Ramos (cell line): ENCODE data around the gene CORO2A.
"Not testable (repeated sequence)": the region's sequence is repeated elsewhere in the genome, so short reads cannot be mapped to it uniquely, and the experiment has no call there.

ENCODE experiments used
- in situ Hi-C: fragments of 300-500 bp; cut with MboI; formaldehyde crosslinking; loops from one replicate; pipeline ENCODE4 v1.14.3; 2022; ENCODE audit warnings: low sequenced_read_pairs; ENCODE audit not compliant: unreplicated experiment

The CORO2A gene

DNA sequence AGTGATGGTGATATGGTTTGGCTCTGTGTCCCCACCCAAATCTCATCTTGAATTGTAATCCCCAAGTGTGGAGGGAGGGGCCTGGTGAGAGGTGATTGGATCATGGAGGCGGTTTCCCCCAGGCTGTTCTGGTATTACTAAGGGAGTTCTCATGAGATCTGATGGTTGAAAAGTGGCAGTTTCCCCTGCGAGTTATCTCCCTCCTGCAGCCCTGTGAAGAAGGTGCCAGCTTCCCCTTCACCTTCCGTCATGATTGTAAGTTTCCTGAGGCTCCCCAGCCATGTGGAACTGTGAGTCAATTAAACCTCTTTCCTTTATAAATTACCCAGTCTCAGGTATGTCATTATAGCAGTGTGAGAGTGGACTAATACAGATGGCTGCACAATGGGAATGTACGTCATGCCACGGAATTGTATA lies 17.9 kb downstream of the CORO2A start:
- in situ Hi-C loops: not testable (repeated sequence)

DNA sequence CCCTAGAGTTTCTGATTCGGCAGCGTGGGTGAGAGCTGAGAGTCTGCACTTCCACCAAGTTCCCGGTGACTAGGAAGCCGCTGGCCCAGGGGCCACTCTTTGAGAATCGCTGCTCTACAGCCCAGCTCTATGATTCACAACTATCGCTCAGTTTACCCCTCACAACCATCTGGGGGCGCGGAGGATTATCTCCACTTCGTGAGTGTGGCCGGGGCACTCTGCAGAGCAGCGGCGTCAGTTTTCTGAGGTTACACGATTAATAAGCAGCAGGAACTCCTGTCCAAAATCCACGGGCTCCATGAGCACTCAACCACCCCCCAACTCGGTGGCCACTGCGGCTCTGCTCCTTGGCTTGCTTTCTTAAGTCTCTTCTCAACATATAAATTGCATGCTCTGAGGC lies 19.3 kb downstream of the CORO2A start:
- in situ Hi-C loops: no loop called here

DNA sequence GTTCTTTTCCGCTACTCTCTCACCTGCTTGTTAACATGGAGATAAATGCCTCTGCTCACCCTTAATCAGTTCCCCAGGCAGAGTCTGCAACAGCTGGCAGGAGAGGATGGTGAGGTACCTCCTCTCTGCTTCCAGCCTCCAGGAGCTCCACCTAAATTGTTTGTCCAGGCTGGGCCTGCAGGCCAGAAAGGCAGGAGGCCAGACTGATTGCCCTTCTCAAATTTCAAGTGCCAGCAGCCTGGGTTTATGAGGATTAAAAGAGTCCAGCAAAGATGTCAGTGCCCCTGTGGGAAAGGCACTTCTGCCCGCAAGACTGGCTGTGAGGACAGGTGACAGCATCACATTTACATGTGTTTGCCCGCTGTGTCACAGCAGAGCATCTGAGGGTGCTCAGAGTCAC lies 19.8 kb downstream of the CORO2A start:
- in situ Hi-C loops: no loop called here

DNA sequence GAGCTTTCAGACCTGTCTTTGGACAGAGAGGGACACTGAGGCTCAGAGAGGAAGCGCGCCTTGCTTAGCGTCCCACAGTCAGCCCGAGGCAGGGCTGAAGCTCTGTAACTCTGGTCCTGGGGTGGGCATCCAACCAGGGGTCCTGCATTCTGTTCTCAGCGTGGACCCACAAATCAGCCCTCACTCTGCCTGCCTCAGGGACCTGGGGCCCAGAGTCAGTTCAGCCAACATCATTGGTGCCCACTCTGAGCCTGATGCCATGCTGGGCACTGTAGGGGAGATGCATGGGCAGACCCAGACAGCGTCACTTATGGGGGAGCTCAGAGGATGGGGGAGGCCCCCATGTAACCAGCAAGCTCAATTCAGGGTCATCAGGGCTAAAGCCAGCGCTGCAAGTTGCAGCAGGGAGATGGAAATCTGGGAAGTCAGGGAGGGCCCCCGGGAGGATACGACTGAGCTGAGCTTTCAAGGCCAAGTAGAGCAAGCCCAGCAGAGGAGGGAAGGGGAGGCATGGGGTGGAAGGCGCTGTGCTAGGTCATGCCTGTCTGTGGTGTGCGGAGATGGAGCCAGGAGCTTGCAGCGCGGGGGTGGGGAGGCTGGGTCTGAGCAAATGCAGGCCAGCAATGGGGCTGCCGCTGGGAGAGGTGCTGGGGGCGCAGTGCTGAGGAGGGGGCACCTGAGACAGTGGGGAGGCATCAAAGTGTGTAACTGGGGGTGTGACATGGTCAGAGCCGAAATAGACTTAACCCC lies 21.1 kb downstream of the CORO2A start:
- in situ Hi-C loops: no loop called here

DNA sequence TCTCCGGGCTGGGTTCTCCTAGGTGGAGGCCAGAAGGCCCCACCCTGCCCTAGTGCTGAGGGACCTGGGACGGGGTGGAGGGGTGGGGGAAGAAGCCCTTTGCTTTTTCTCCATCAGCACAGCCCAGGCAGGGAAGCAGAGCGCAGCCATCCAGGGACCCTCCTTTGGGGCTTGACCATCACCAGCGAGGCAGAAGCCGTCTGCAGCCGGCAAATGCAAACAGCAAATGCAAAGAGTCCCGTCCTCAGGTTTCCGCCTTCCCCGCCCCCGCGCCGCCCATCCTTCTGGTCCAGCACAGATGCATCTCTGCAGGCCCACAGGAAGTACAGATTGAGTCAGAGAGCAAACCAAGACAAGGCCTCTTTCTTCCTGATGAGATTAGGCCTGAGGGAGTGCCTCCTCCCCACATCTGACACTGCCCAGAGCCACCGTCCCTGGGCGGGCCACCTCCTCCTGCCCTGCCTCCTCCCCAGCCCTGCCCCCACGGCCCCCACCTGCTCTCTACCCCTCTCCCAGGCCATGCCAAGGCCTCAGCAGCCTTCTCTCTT lies 23.4 kb downstream of the CORO2A start:
- in situ Hi-C loops: no loop called here

DNA sequence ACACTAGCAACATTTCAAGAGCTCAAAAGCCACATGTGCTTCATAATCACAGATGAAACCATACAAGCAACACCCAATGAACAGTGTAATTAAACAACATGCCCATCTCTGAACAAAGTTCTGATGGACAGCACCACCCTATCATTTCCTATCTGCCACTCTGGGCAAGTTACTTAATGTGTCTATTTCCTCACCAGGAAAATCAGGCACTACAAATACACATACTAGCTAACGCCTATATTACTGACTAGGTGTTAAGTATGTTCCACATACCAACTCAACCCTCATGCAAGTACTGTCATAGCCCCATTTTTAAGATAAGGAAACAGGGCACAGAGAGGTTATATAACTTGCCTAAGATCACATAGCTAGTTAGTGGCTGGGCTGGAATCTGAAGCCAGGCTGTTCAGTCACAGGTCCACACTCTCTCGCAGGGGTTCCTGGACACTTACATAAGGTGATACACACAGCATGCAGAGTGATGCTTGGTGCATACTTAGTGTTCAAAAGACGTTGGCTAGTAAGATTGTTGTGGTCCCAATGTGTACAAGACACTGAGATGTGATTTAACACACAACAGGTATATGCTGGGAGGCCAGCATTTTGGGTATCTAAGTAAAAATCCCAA lies 24.2 kb downstream of the CORO2A start:
- in situ Hi-C loops: no loop called here

DNA sequence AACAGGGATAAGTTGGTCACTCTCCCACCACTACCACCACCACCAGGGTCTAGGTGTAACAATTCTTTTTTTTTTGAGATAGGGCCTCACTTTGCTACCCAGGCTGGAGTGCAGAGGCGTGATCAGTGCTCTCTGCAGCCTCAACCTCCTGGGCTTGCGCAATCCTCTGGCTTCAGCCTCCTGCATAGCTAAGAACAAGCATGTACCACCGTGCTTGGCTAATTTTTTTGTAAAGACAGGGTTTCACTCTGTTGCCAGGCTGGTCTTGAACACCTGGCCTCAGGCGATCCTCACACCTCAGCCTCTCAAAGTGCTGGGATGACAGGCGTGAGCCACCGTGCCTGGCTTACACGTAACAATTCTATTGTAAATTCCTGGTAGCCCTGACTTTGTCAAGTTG lies 27.5 kb downstream of the CORO2A start:
- in situ Hi-C loops: no loop called here

DNA sequence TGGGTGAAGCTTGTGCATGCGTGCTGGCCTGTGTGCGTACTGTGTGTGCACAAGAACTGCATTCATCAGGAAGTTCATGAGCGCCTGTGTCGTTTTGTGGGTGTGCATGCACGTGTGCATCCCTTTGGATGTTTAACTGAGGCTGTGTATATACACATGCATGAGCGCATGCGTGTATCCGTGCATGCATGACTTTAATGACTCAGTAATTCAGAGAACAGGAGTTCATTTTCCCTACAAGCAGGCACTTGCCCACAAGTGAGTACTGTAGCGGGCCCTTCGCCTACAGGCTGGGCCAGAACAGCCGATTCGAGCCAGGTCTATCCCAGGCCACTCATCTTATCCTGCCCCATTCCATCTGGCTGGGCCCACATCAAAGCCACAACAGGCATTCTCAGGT lies 29.8 kb downstream of the CORO2A start:
- in situ Hi-C loops: no loop called here

DNA sequence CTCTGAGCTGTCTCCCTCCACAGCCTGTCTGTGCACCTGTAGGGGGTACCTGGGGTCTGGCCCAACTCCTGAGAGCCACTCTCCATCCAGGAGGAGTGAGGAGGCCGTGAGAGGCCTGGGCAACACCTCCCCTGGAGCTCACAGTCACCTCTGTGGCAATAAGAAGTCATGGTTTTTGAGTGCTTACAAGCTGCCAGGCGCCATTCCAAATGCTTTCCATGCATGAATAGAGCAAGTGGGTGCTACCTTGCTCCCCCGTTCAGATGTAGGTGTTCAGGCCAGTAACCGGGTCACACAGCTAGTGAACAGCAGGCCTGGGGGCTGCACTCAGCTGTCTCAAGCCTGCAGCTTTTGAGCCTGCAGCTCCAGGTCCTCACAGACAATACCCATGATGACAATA lies 30.6 kb downstream of the CORO2A start:
- in situ Hi-C loops: no loop called here

DNA sequence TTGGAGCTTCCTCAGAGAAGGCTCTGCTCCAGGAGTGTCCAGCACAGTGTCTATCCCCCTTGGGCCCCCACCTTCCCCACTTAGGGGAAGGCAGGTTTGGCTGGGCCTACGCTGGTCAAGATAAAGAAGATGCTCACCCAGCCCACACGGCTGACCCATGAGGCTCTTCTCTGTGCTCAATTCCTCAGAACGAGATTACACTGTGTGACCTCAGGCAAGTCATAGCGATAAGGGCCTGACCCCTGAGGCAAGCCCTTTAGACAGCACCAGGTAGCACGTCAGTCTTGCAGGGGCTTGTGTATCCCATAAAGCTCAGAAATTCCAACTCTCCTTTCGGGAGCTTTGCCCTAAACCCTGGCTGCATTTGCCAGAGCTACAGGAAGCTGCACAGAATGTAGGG lies 32.6 kb downstream of the CORO2A start:
- in situ Hi-C loops: no loop called here

DNA sequence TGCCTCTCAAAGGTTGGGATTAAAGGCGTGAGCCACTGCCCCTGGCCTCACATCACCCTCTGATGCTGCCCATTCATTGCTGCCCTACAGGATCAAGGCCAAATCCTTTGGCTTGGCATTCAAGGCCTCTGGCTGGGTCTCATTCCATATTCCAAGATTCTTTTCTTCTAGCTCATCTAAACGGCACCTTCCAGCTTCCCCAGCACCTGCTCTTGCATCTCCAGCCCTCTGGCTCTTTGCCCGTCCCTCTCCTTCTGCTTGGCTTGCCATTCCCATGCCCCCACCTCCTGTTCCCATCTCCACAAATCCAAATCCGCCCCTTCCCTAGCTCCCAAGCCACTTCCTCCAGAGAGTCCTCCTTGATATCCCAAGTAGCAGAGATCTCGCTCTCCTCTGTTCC lies 33.1 kb downstream of the CORO2A start:
- in situ Hi-C loops: no loop called here

DNA sequence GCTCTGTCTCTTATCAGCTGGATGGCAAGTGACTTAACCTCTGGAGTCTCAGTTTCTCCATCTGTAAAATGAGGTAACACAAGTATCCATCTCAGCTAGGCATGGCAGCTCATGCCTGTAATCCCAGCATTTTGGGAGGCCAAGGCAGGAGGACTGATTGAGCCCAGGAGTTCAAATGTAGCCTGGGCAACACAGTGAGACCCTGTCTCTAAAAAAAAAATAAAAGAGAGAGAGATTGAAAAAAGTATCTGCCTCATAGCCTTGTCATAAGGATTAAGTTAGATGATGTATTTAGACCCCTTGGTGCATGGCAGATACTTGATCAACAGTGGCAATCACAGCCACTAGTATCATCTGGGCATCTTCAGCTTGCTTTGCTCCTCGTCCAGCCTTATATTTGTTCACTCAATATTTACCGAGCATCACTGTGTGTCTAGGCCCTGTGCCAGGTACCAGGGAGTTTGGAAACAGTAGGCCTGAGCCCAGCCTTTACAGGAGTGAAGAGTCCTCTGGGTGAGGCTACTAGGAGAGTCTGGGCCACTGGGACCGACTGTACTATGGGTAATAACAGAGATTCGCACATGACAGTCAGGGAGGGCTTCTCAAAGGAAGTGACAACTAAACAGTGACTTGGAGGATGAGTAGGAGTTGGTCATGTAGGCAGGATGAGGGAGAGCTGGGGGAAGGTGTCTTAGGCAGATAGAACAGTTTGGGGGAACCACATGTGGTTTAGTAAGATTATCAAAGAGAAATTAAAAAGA lies 34.2 kb downstream of the CORO2A start:
- in situ Hi-C loops: no loop called here

DNA sequence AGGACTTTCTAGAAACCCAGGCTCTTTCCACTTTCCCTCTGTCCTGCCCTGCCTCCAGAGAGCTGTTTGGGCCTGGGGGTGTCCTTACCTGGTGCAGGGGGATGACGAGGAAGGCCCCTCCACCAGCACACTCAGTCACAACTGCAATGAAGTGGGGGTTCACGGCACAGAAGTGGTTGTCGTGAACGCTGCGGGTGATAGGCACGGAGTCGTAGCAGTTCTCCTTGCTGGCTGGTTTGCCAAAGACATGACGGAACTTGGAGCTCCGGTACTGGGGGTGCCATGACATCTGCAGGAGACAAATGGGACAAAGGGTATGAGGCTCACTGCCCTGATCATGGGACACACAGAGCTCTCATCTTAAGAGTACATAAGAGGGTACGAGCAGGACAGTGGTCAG lies 35.1 kb downstream of the CORO2A start:
- in situ Hi-C loops: no loop called here

DNA sequence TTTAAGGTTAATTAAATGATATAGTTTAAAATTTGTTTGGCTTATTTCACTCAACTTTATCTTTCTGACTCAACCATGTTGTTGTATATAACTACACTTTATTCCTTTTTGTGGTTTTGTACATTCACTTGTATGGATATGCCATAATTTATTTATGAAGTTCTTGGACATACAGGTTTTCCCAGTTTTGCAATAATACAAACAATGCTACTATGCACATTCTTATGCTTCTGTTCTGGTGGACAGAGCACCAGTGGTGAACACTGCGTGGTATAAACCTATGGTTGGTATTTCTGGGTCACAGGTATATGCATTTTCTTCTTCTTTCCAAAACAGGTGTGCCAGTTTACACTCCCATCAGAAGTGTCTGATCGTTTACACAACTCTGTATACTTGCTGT lies 37.8 kb downstream of the CORO2A start:
- in situ Hi-C loops: no loop called here

DNA sequence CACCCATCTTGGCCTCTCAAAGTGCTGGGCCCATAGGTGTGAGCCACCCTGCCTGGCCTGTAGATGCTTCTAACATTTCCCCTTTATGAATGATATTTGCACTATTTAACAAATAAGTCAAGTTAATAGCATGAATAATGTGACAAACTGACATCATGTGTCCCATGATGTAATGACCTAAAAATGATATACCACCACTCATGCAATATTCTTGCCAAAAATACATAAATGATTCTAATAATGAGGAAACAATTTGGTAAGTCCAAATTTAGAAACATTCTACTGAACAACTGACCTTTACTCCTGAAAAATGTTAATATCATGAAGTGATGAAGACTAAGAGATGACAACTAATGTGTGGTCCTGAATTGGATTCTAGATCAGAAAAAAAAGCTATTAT lies 39.9 kb downstream of the CORO2A start:
- in situ Hi-C loops: no loop called here

DNA sequence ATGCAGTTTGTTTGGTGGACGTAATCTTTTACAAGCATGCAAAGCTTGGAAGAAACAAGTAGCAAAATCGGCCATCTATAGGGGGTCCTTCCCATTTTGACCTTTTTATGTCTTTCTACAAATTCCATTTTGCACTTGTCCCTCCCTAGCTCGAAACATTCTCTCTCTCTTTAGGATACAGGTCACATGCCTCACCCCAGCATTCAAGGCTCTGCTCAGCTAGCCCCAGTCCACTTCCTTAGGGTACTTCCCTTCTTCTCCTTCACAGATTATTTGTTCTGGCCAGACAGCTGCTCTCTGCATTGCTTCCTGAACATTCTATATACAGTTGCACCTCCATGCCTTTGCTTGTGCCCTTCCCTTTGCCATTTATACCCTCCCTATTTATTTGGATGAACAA lies 41.7 kb downstream of the CORO2A start:
- in situ Hi-C loops: no loop called here

DNA sequence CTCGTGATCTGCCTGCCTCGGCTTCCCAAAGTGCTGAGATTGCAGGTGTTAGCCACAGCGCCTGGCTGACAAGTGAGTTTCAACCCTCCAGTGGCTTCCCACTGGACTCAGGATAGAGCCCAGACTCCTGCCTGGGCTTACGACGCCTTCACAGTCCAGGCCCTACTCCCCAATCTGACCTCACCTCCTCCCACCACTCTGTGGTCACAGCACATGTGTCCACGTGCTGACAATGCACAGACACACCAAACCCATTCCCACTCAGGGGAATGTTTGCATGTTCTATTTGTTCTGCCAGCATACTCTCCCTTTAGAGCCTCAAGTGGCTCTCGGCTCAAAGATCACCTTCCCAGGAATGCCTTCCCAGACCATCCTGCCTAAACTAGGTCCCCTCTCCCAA lies 42.3 kb downstream of the CORO2A start:
- in situ Hi-C loops: no loop called here

DNA sequence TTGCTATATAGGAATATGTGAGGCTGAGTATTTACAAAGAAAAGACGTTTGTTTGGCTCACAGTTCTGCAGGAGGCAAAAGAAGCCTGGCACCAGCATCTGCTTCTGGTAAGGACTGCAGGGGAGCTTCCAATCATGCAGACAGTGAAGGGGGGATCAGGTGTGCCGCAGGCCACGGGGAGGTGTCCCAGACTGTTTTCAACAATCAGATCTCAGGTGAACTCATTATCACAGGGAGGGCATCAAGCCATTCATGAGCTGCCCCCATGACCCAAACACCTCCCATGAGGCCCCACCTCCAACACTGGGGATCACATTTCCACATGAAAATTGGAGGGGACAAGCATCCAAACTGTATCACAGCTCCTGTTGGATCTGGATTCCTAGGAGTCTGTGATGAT lies 43.0 kb downstream of the CORO2A start:
- in situ Hi-C loops: no loop called here

DNA sequence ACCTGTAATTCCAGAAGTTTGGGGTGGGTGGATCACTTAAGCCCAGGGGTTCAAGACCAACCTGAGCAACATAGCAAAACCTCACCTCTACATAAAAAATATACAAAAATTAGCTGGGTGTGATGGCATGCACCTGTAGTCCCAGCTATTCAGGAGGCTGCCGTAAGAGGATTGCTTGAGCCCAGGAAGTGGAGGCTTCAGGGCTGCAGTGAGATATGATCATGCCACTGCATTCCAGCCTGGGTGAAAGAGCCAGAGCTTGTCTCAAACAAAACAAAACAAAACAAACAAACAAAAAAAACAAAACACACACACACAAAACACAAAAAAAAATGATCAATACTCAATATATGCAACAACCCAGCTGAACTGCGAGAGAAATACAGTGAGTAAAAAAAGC lies 44.0 kb downstream of the CORO2A start:
- in situ Hi-C loops: no loop called here

DNA sequence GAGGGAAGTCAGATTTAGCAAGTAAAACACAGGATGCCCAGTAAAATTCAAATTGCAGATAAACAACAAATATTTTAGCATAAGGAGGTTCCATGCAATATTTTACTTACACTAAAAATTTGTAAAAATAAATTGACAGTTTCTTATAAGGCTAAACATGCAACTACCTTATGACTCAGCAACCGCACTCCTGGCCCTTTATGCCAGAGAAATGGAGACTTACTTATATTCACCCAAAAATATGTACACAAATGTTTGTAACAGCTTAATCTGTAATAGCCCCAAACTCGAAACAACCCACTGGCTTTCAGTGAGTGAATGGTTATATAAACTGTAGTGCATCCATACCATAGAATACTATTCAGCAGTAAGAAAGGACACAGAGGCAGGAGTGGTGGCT lies 44.9 kb downstream of the CORO2A start:
- in situ Hi-C loops: no loop called here
